Neural progenitor cell (in vitro differentiated cells): ENCODE measurements around the gene RABAC1. TPM values are rescaled to one million over a fixed set of nuclear protein-coding genes. Genes with fewer than 3 reads are reported as not detected.
"Not testable (repeated sequence)": the region's sequence is repeated elsewhere in the genome, so short reads cannot be mapped to it uniquely, and the experiment has no call there.

Experiments used
- DNase-seq: peaks from one replicate; pipeline ENCODE4 v3.0.0-alpha.2; 2016; ENCODE audit warnings: low spot score
- H2AFZ ChIP-seq: fragments of 200-600 bp; sonication (generic); replicated peaks from 2 replicates; pipeline ENCODE4 v1.6.1; 2016; ENCODE audit warnings: antibody characterized with exemption
- H3F3A ChIP-seq: fragments of 200-600 bp; sonication (generic); 2 replicates; pipeline ENCODE4 v1.6.1; 2016; ENCODE audit warnings: antibody characterized with exemption, low read depth
- H3K27ac ChIP-seq: fragments of 200-600 bp; sonication (generic); 2 replicates; pipeline ENCODE4 v1.5.1; 2016; ENCODE audit warnings: mild to moderate bottlenecking
- H3K27me3 ChIP-seq: fragments of 200-600 bp; sonication (generic); 2 replicates; pipeline ENCODE4 v1.6.1; 2016; ENCODE audit warnings: mild to moderate bottlenecking, moderate library complexity
- H3K36me3 ChIP-seq: fragments of 200-600 bp; sonication (generic); 2 replicates; pipeline ENCODE4 v1.5.1; 2016
- H3K4me1 ChIP-seq: fragments of 200-600 bp; sonication (generic); 2 replicates; pipeline ENCODE4 v1.6.1; 2016; ENCODE audit warnings: mixed run types
- H3K4me2 ChIP-seq: fragments of 200-600 bp; sonication (generic); 2 replicates; pipeline ENCODE4 v1.6.1; 2016
- H3K4me3 ChIP-seq: fragments of 200-600 bp; sonication (generic); 2 replicates; pipeline ENCODE4 v1.5.1; 2016
- H3K79me2 ChIP-seq: fragments of 200-600 bp; sonication (generic); 2 replicates; pipeline ENCODE4 v1.6.1; 2016; ENCODE audit warnings: low read depth
- H3K9ac ChIP-seq: fragments of 200-600 bp; sonication (generic); 2 replicates; pipeline ENCODE4 v1.6.1; 2016
- H3K9me3 ChIP-seq: fragments of 200-600 bp; sonication (generic); 2 replicates; pipeline ENCODE4 v1.5.1; 2016; ENCODE audit warnings: low read depth
- H4K20me1 ChIP-seq: fragments of 200-600 bp; sonication (generic); 2 replicates; pipeline ENCODE4 v1.6.1; 2016; ENCODE audit warnings: low read depth
- H3K27ac Mint-ChIP-seq: 3 replicates; pipeline ENCODE4 v1.8.0; 2021; ENCODE audit warnings: mixed read lengths
- H3K27me3 Mint-ChIP-seq: 2 replicates; pipeline ENCODE4 v1.8.0; 2022; ENCODE audit warnings: low read depth, mild to moderate bottlenecking, inconsistent platforms, moderate library complexity, mixed read lengths; ENCODE audit not compliant: insufficient read depth
- H3K36me3 Mint-ChIP-seq: 3 replicates; pipeline ENCODE4 v1.8.0; 2021; ENCODE audit warnings: mixed read lengths
- H3K4me1 Mint-ChIP-seq: 3 replicates; pipeline ENCODE4 v1.8.0; 2021; ENCODE audit warnings: mixed read lengths
- H3K4me3 Mint-ChIP-seq: 3 replicates; pipeline ENCODE4 v1.8.0; 2021; ENCODE audit warnings: mild to moderate bottlenecking, moderate library complexity, mixed read lengths
- H3K9me3 Mint-ChIP-seq: 3 replicates; pipeline ENCODE4 v1.8.0; 2020; ENCODE audit warnings: mixed read lengths
- CTCF ChIP-seq: fragments of 200-600 bp; sonication (generic); IDR thresholded peaks from 2 replicates; pipeline ENCODE4 v1.5.1; 2017; ENCODE audit warnings: antibody characterized with exemption, mild to moderate bottlenecking
- EZH2 ChIP-seq: fragments of 200-600 bp; sonication (generic); IDR thresholded peaks from 2 replicates; pipeline ENCODE4 v1.6.1; 2017; ENCODE audit warnings: antibody characterized with exemption, mild to moderate bottlenecking, moderate library complexity
- EZH2phosphoT487 ChIP-seq: fragments of 200-600 bp; sonication (generic); IDR thresholded peaks from 2 replicates; pipeline ENCODE4 v1.6.1; 2017; ENCODE audit warnings: antibody characterized with exemption
- total RNA-seq: library from RNA; depleted of rRNA; stranded (reverse); fragments of >200 nt; gene quantifications from 2 replicates; pipeline ENCODE4 v1.2.3, GENCODE V29; 2015; ENCODE audit warnings: low replicate concordance

RABAC1 gene
- total RNA-seq, 1 donor from 2014 or later = 33.1 TPM

DNA sequence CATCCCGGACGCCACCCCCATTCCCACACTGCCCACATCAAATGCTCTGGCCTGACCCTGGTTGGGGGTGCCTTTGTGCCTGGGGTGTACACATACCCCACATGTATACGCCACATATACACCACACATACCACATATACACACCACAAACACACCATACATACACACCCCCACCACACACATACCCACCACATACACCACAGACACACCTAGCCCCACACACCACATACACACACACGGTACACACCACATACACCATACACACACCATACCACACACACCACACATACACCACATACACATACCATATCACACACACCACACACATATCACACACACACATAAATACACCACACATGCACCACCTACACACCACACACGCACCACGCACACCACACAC, 41.0 kb downstream of the RABAC1 start:
- Mint-ChIP-seq H3K27me3 (peaks cover 23% of the 10 kb centered on the region), H3K4me1 (peaks cover 7% of the 10 kb centered on the region), H3K27ac (no peak overlapping the region), H3K4me3 (no peak overlapping the region), H3K9me3 (no peaks in the 10 kb centered on the region), H3K36me3 (no peaks in the 10 kb centered on the region)
- Histone ChIP-seq H3K4me1 (peaks cover under 1% of the 10 kb centered on the region), H3K9ac (no peak overlapping the region), H3K27ac (no peak overlapping the region), H3K36me3 (no peaks in the 10 kb centered on the region), H3K4me2 (no peak overlapping the region), H3K9me3 (no peaks in the 10 kb centered on the region), H3F3A (peaks cover 19% of the 10 kb centered on the region), H2AFZ (no peak overlapping the region), H3K79me2 (no peaks in the 10 kb centered on the region), H4K20me1 (peaks cover 16% of the 10 kb centered on the region), H3K27me3 (peaks cover 100% of the 10 kb centered on the region), H3K4me3 (no peak overlapping the region)
- TF ChIP-seq CTCF = no peak
- DNase-seq = no peak

GRCh38 chr19:41917676-41918075, 41.4 kb downstream of the RABAC1 start:
- no peak overlapping the region for H3K4me3 ChIP-seq
- no peak overlapping the region for H3K4me2 ChIP-seq
- H3K9me3 Mint-ChIP-seq = no peaks in the 10 kb centered on the region
- H3K79me2 ChIP-seq = no peaks in the 10 kb centered on the region
- H3F3A ChIP-seq = peaks cover 16% of the 10 kb centered on the region
- no peaks in the 10 kb centered on the region for H3K36me3 ChIP-seq
- H3K27ac Mint-ChIP-seq = no peak overlapping the region
- H3K4me1 Mint-ChIP-seq = peaks cover 7% of the 10 kb centered on the region
- no peaks in the 10 kb centered on the region for H3K36me3 Mint-ChIP-seq
- H3K9me3 ChIP-seq = no peaks in the 10 kb centered on the region
- peaks cover 100% of the 10 kb centered on the region for H3K27me3 ChIP-seq
- no peak for DNase-seq
- H2AFZ ChIP-seq = no peak overlapping the region
- H3K9ac ChIP-seq = no peak overlapping the region
- no peak for TF ChIP-seq EZH2
- no peak for TF ChIP-seq EZH2phosphoT487
- no peak for TF ChIP-seq CTCF
- no peak overlapping the region for H3K4me3 Mint-ChIP-seq
- peaks cover 16% of the 10 kb centered on the region for H4K20me1 ChIP-seq
- peaks cover 23% of the 10 kb centered on the region for H3K27me3 Mint-ChIP-seq
- peaks cover 5% of the 10 kb centered on the region for H3K4me1 ChIP-seq
- H3K27ac ChIP-seq = no peak overlapping the region

- Histone ChIP-seq H3K4me3 (no peak overlapping the region), H2AFZ (no peak overlapping the region), H4K20me1 (peaks cover 23% of the 10 kb centered on the region), H3K9ac (no peak overlapping the region), H3F3A (peaks cover 8% of the 10 kb centered on the region), H3K4me1 (peaks cover 8% of the 10 kb centered on the region), H3K27me3 (peaks cover 100% of the 10 kb centered on the region), H3K79me2 (no peaks in the 10 kb centered on the region), H3K36me3 (no peaks in the 10 kb centered on the region), H3K27ac (no peak overlapping the region), H3K4me2 (no peak overlapping the region), H3K9me3 (no peaks in the 10 kb centered on the region)
- TF ChIP-seq EZH2phosphoT487 = no peak
- Mint-ChIP-seq H3K9me3 (no peaks in the 10 kb centered on the region), H3K4me1 (peaks cover 4% of the 10 kb centered on the region), H3K27me3 (peaks cover 31% of the 10 kb centered on the region), H3K4me3 (no peak overlapping the region), H3K27ac (no peak overlapping the region), H3K36me3 (no peaks in the 10 kb centered on the region)
- no peak for DNase-seq
Observed at GRCh38 chr19:41915776-41916414, 43.2 kb downstream of the RABAC1 start.

DNA sequence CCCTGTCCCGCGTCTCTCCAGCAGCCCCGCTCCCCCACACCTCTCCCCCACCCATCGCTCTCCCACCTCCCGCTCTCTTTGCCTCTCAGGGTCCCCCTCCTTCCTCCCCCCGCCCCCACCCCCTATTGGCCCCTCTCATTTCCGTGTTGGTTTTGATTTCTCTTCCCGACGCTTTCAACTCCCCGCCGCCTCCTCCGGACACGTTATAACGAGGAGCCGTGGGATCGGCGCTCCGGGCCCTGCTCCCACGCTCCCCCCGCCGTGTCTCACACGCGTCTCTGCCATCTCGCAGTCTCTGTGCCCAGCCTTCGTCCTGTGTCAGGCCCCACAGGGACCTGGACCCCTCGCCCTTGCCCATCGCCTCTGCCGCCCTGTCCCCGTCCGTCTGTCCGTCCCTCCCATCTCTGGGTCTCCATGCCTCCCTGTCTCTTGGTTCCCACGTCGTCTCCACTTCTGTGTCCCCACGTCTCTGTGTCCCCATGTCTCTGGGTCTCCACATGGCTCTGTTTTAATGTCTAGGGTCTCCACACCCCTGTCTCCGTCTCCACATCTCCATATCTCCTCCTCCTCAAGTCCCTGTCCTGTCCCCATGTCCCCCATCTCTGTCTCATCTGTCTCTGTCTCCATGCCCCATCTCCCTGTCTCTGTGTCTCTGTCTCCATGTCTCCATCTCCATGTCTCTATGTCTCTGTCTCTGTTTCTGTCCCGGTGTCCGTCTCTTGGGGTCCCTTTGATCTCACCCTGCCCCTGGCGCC, 43.9 kb downstream of the RABAC1 start:
- TF ChIP-seq EZH2phosphoT487 = peak; percentile 50
- TF ChIP-seq CTCF = no peak
- TF ChIP-seq EZH2 = peak; percentile 68
- no peak for DNase-seq
- Mint-ChIP-seq H3K9me3 (no peaks in the 10 kb centered on the region), H3K27me3 (peaks cover 34% of the 10 kb centered on the region), H3K36me3 (no peaks in the 10 kb centered on the region), H3K4me3 (no peak overlapping the region), H3K27ac (no peak overlapping the region), H3K4me1 (peaks cover 4% of the 10 kb centered on the region)
- no peak overlapping the region for H3K4me3 ChIP-seq
- peaks cover 6% of the 10 kb centered on the region for H3F3A ChIP-seq
- no peaks in the 10 kb centered on the region for H3K79me2 ChIP-seq
- no peak overlapping the region for H3K4me2 ChIP-seq
- peaks cover 100% of the 10 kb centered on the region for H3K27me3 ChIP-seq
- H3K4me1 ChIP-seq = peaks cover 8% of the 10 kb centered on the region
- peaks cover 26% of the 10 kb centered on the region for H4K20me1 ChIP-seq
- no peak overlapping the region for H3K9ac ChIP-seq
- no peak overlapping the region for H3K27ac ChIP-seq
- no peak overlapping the region for H2AFZ ChIP-seq
- no peaks in the 10 kb centered on the region for H3K9me3 ChIP-seq
- H3K36me3 ChIP-seq = no peaks in the 10 kb centered on the region

DNA sequence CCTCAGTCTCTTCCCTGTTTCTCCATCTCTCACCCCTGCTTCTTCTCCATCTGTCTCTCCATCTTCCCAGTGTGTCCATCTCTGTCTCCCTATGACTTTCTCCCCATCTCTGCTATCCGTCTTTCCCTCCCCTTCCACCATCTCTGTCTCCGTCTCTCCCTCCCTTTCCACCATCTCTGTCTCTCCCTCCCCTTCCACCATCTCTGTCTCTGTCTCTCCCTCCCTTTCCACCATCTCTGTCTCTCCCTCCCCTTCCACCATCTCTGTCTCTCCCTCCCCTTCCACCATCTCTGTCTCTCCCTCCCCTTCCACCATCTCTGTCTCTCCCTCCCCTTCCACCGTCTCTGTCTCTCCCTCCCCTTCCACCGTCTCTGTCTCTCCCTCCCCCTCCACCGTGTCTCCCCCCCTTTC, 44.7 kb downstream of the RABAC1 start:
- peaks cover 26% of the 10 kb centered on the region for H4K20me1 ChIP-seq
- not testable (repeated sequence) for H3K36me3 Mint-ChIP-seq, H3K9me3 Mint-ChIP-seq, H3K4me1 Mint-ChIP-seq, H3K27ac ChIP-seq, H3F3A ChIP-seq, H3K4me2 ChIP-seq, H2AFZ ChIP-seq, H3K4me3 Mint-ChIP-seq, H3K36me3 ChIP-seq, H3K4me1 ChIP-seq, H3K4me3 ChIP-seq, DNase-seq, H3K27ac Mint-ChIP-seq, H3K9ac ChIP-seq, H3K79me2 ChIP-seq, H3K9me3 ChIP-seq
- H3K27me3 ChIP-seq = peaks cover 100% of the 10 kb centered on the region
- peaks cover 34% of the 10 kb centered on the region for H3K27me3 Mint-ChIP-seq
